GM12878 (cell line): ENCODE data around the gene RBM19. TPM values are rescaled to one million over a fixed set of nuclear protein-coding genes. Genes with fewer than 3 reads are reported as not detected.

ENCODE experiments used
- ATAC-seq: fragments of 200-7000 bp; cut with Tn5 transposase; 3 replicates; pipeline ENCODE4 v1.9.1; 2020; ENCODE audit warnings: mild to moderate bottlenecking, moderate library complexity
- BruUV-seq: library from RNA; stranded (reverse); fragments of 400-500 nt; replicated peaks from 2 replicates; lab custom pipeline; 2021; lab: Mats Ljungman, UMichigan
- CTCF ChIA-PET: fragments of 300-600 bp; sonication (Branson Sonifier 250); formaldehyde crosslinking; extraction: SDS; loops from one replicate; lab custom pipeline; 2021; ENCODE audit warnings: inconsistent platforms; lab: Yijun Ruan, JAX
- POLR2A ChIA-PET: fragments of 350-600 bp; formaldehyde crosslinking; extraction: SDS; loops from one replicate; lab custom pipeline; 2021; ENCODE audit warnings: inconsistent platforms; lab: Charles Lee
- RAD21 ChIA-PET: fragments of 300-600 bp; sonication (Branson Sonifier 250); formaldehyde crosslinking; loops from one replicate; lab custom pipeline; 2023; ENCODE audit warnings: antibody characterized with exemption; ENCODE audit not compliant: unreplicated experiment; lab: Charles Lee
- SMC1A ChIA-PET: fragments of 300-600 bp; sonication (Branson Sonifier 250); formaldehyde crosslinking; loops from one replicate; lab custom pipeline; 2023; ENCODE audit not compliant: unreplicated experiment, uncharacterized antibody; lab: Charles Lee
- DNase-seq: peaks from one replicate; pipeline ENCODE4 v3.0.0-alpha.2; 2011; ENCODE audit warnings: low read depth, low spot score
- FAIRE-seq: peaks from 3 replicates; lab custom pipeline; 2011; peaks lifted over from hg19 to GRCh38; lab: Jason Lieb, UNC
- H2AFZ ChIP-seq: 2 replicates; pipeline ENCODE4 v1.6.0; 2011; ENCODE audit warnings: low read depth, low read length, control low read depth; ENCODE audit not compliant: control insufficient read depth
- H3K27ac ChIP-seq: 2 replicates; pipeline ENCODE4 v1.5.1; 2011; ENCODE audit warnings: control low read depth; ENCODE audit not compliant: control insufficient read depth, insufficient read depth
- H3K27me3 ChIP-seq, 2 experiments: replicated peaks in 1 of 2; 2 replicates each; pipeline versions ENCODE4 v1.6.0 to v1.6.1; 2011; ENCODE audit warnings: low read length in 1 of 2; ENCODE audit not compliant: control insufficient read depth in 2 of 2, insufficient read depth in 2 of 2
- H3K36me3 ChIP-seq, 2 experiments: 2 replicates each; pipeline ENCODE4 v1.5.1; 2011; ENCODE audit warnings: low read length in 1 of 2; ENCODE audit not compliant: control insufficient read depth in 2 of 2, insufficient read depth in 2 of 2
- H3K4me1 ChIP-seq: 2 replicates; pipeline ENCODE4 v1.6.1; 2011; ENCODE audit warnings: mild to moderate bottlenecking, low read length, moderate library complexity, mixed read lengths; ENCODE audit not compliant: control insufficient read depth, insufficient read depth
- H3K4me2 ChIP-seq: 2 replicates; pipeline ENCODE4 v1.6.0; 2011; ENCODE audit warnings: control low read depth; ENCODE audit not compliant: control insufficient read depth, insufficient read depth
- H3K4me3 ChIP-seq: fragments of 200-600 bp; sonication (generic); 2 replicates; pipeline ENCODE4 v1.5.1; 2016
- H3K79me2 ChIP-seq: 2 replicates; pipeline ENCODE4 v1.6.0; 2011; ENCODE audit warnings: low read length; ENCODE audit not compliant: control insufficient read depth, insufficient read depth
- H3K9ac ChIP-seq: 2 replicates; pipeline ENCODE4 v1.8.0; 2011; ENCODE audit warnings: low read length, control low read depth, mixed read lengths; ENCODE audit not compliant: control insufficient read depth, insufficient read depth
- H3K9me3 ChIP-seq: replicated peaks from 3 replicates; pipeline ENCODE4 v1.5.1; 2011; ENCODE audit warnings: mild to moderate bottlenecking, low read length; ENCODE audit not compliant: control insufficient read depth, insufficient read depth
- H4K20me1 ChIP-seq: 2 replicates; pipeline ENCODE4 v1.6.0; 2011; ENCODE audit not compliant: control insufficient read depth, insufficient read depth
- BHLHE40 ChIP-seq, 2 experiments: fragments of 450-650 bp in 1 of 2; IDR thresholded peaks; 2 replicates each; pipeline ENCODE4 v1.6.1; 2011 to 2017; ENCODE audit warnings: low read depth in 2 of 2, borderline replicate concordance in 1 of 2, improper control_type of control experiment in 1 of 2, low read length in 1 of 2, mild to moderate bottlenecking in 1 of 2
- DPF2 ChIP-seq: fragments of 450-650 bp; IDR thresholded peaks from 2 replicates; pipeline ENCODE4 v1.6.1; 2017; ENCODE audit warnings: mild to moderate bottlenecking
- ESRRA ChIP-seq: IDR thresholded peaks from 2 replicates; pipeline ENCODE4 v1.6.1; 2012; ENCODE audit warnings: mild to moderate bottlenecking, low read length, improper control_type of control experiment
- GABPA ChIP-seq: IDR thresholded peaks from 2 replicates; pipeline ENCODE4 v1.6.1; 2014; ENCODE audit warnings: antibody characterized with exemption, low read depth, mild to moderate bottlenecking, inconsistent platforms
- JUNB ChIP-seq: IDR thresholded peaks from 2 replicates; pipeline ENCODE4 v1.6.1; 2016; ENCODE audit warnings: antibody characterized with exemption, mild to moderate bottlenecking
- PAX8 ChIP-seq: fragments of 450-650 bp; IDR thresholded peaks from 2 replicates; pipeline ENCODE4 v1.6.1; 2017; ENCODE audit warnings: mild to moderate bottlenecking, moderate library complexity
- POLR2AphosphoS2 ChIP-seq: IDR thresholded peaks from 2 replicates; pipeline ENCODE4 v1.6.1; 2011; ENCODE audit warnings: low read depth, mild to moderate bottlenecking, low read length, improper control_type of control experiment, moderate library complexity
- SREBF1 ChIP-seq: IDR thresholded peaks from 2 replicates; pipeline ENCODE4 v1.6.1; 2012; ENCODE audit warnings: mild to moderate bottlenecking, low read length
- TAF1 ChIP-seq: IDR thresholded peaks from 2 replicates; pipeline ENCODE4 v1.6.1; 2011; ENCODE audit warnings: mild to moderate bottlenecking, low read depth, low read length, borderline replicate concordance
- TBL1XR1 ChIP-seq: IDR thresholded peaks from 2 replicates; pipeline ENCODE4 v1.6.1; 2012; ENCODE audit warnings: low read depth, low read length, improper control_type of control experiment
- YBX1 ChIP-seq: fragments of 450-650 bp; IDR thresholded peaks from 2 replicates; pipeline ENCODE4 v1.6.1; 2016; ENCODE audit warnings: antibody characterized with exemption
- ZBTB33 ChIP-seq: fragments of 450-650 bp; IDR thresholded peaks from 2 replicates; pipeline ENCODE4 v1.6.1; 2017; ENCODE audit warnings: mild to moderate bottlenecking
- ZNF24 ChIP-seq: fragments of 450-650 bp; IDR thresholded peaks from 2 replicates; pipeline ENCODE4 v1.6.1; 2017; ENCODE audit warnings: antibody characterized with exemption, mild to moderate bottlenecking
- WGBS: methylation state at CpG from one replicate; pipeline ENCODE4 v1.1.6; 2016; ENCODE audit warnings: low lambda C conversion rate; ENCODE audit not compliant: insufficient replicate concordance, insufficient coverage; ENCODE audit errors: missing lambda C conversion rate; 5-methylcytosine and 5-hydroxymethylcytosine counted together
- in situ Hi-C: fragments of 300-500 bp; cut with MboI; formaldehyde crosslinking; loops from 9 replicates; pipeline ENCODE4 v1.14.3; 2018; ENCODE audit warnings: mixed read lengths
- intact Hi-C: fragments of 100-400 bp; cut with micrococcal nuclease; formaldehyde crosslinking; loops from one replicate; pipeline ENCODE4 v1.14.2; 2022; ENCODE audit not compliant: unreplicated experiment
- polyA plus RNA-seq, 11 experiments: library from polyadenylated mRNA; depleted of rRNA in 4 of 11; unstranded in 6 of 11; stranded (reverse) in 5 of 11; fragments of >200 nt; fragmentation: Nextera tagmentation in 4 of 11; fragmentation: Illumina TruSeq in 1 of 11; extraction: Ambion mirVana in 4 of 11; extraction: Trizol in 1 of 11; gene quantifications; 1 replicate in 1 of 11; 2 replicates in 10 of 11; pipeline versions ENCODE4 v1.2.1 to v1.2.3, GENCODE V29; 2011 to 2016; ENCODE audit warnings: inconsistent platforms in 2 of 11, missing spikeins in 2 of 11, low read depth in 1 of 11
- total RNA-seq, 4 experiments: library from RNA; depleted of rRNA in 3 of 4; stranded (reverse); fragments of >200 nt in 3 of 4; fragmentation: Illumina TruSeq in 1 of 4; extraction: Trizol in 1 of 4; gene quantifications; 2 replicates each; pipeline versions ENCODE4 v1.2.1 to v1.2.3, GENCODE V29; 2013 to 2021

The RBM19 gene
- total and polyA plus RNA-seq, 10 of the 15 experiments (the other 5 are each of a cell fraction or from before 2014, with no cell fraction given), result 4.2 to 42.9 (median 28.4) TPM

- Histone ChIP-seq H3K27me3 (no peaks in the 10 kb centered on the region), H3K9me3 (no peaks in the 10 kb centered on the region), H3K9ac (no peak overlapping the region), H3K27ac (no peak overlapping the region), H2AFZ (no peak overlapping the region), H3K4me1 (no peaks in the 10 kb centered on the region), H3K79me2 (no peaks in the 10 kb centered on the region), H3K4me2 (no peak overlapping the region), H3K36me3 (peaks cover 0 to 8% of the 10 kb centered on the region in 2 experiments; a peak in 3 of 4 replicates), H3K4me3 (no peak overlapping the region), H4K20me1 (no peaks in the 10 kb centered on the region)
- WGBS, result 98% methylated on average over 17 of the region's 18 CpGs
- CTCF ChIA-PET, result no interaction called here
- FAIRE-seq (no peak), DNase-seq (no peak), ATAC-seq (no peak)
- POLR2A ChIA-PET, result no interaction called here
- TF ChIP-seq TBL1XR1 (no peak), PAX8 (no peak), ESRRA (no peak), JUNB (no peak), ZNF24 (no peak), BHLHE40 (IDR thresholded peaks at IDR 0.05; ENCODE audit: borderline replicate concordance in 1 of 2, low read depth in 2 of 2, low read length in 1 of 2) (no peak), GABPA (no peak)
- in situ Hi-C loops, result no loop called here
- BruUV-seq, result no TSS peak
- RAD21 ChIA-PET, result no interaction called here
- SMC1A ChIA-PET, result no interaction called here
- intact Hi-C loops, result no loop called here
Measured at GRCh38 chr12:113874999-113875561, 91.0 kb downstream of the RBM19 start.

- in situ Hi-C loops, result no loop called here
- FAIRE-seq (no peak), ATAC-seq (no peak), DNase-seq (no peak)
- no TSS peak for BruUV-seq
- intact Hi-C loops, result no loop called here
- RAD21 ChIA-PET, result no interaction called here
- no peaks in the 10 kb centered on the region for H3K9me3 ChIP-seq
- CTCF ChIA-PET, result interaction anchor here (1.2 kb wide), 1 partner anchor 35 kb away, joined by 3 read pairs; no protein-coding TSS in a partner anchor
- H2AFZ ChIP-seq, result no peak overlapping the region
- H3K27ac ChIP-seq, result no peak overlapping the region
- 91% methylated on average over 11 of the region's 11 CpGs for WGBS
- no peaks in the 10 kb centered on the region for H3K4me1 ChIP-seq
- no peaks in the 10 kb centered on the region for H3K79me2 ChIP-seq
- SMC1A ChIA-PET, result no interaction called here
- no peaks in the 10 kb centered on the region for H3K27me3 ChIP-seq
- H3K4me3 ChIP-seq, result no peak overlapping the region
- peaks cover 0 to 8% of the 10 kb centered on the region in 2 experiments; a peak in 3 of 4 replicates for H3K36me3 ChIP-seq
- no peak overlapping the region for H3K4me2 ChIP-seq
- H4K20me1 ChIP-seq, result no peaks in the 10 kb centered on the region
- TF ChIP-seq POLR2AphosphoS2 (no peak), SREBF1 (no peak), DPF2 (no peak), YBX1 (no peak), ZBTB33 (no peak), TAF1 (no peak)
- no peak overlapping the region for H3K9ac ChIP-seq
- POLR2A ChIA-PET, result no interaction called here
Measured at GRCh38 chr12:113874326-113874725, 91.8 kb downstream of the RBM19 start.
